Neuronal stem cell (in vitro differentiated cells): ENCODE measurements around the gene C10orf105.

Experiments used
- DNase-seq: peaks from one replicate; pipeline ENCODE4 v3.0.0-alpha.2; 2013; ENCODE audit warnings: low spot score
- H2AFZ ChIP-seq: one replicate; pipeline ENCODE4 v1.6.1; 2013; ENCODE audit warnings: mild to moderate bottlenecking, low read length, inconsistent platforms
- H2AK5ac ChIP-seq: 2 replicates; pipeline ENCODE4 v1.6.1; 2013; ENCODE audit warnings: low read depth, mild to moderate bottlenecking, inconsistent platforms, low read length, moderate library complexity, mixed read lengths
- H2BK120ac ChIP-seq: 2 replicates; pipeline ENCODE4 v1.6.1; 2013; ENCODE audit warnings: low read depth, mild to moderate bottlenecking, inconsistent platforms, low read length, moderate library complexity, mixed read lengths
- H2BK12ac ChIP-seq: one replicate; pipeline ENCODE4 v1.6.1; 2013; ENCODE audit warnings: low read length, inconsistent platforms
- H2BK15ac ChIP-seq: 2 replicates; pipeline ENCODE4 v1.6.1; 2013; ENCODE audit warnings: mild to moderate bottlenecking, low read length, inconsistent platforms, mixed read lengths
- H2BK5ac ChIP-seq: one replicate; pipeline ENCODE4 v1.6.1; 2013; ENCODE audit warnings: inconsistent platforms, mild to moderate bottlenecking, low read length, moderate library complexity
- H3K14ac ChIP-seq: one replicate; pipeline ENCODE4 v1.6.1; 2013; ENCODE audit warnings: low read length, inconsistent platforms
- H3K18ac ChIP-seq: 2 replicates; pipeline ENCODE4 v1.6.1; 2013; ENCODE audit warnings: low read length, inconsistent platforms
- H3K23ac ChIP-seq: 2 replicates; pipeline ENCODE4 v1.6.1; 2013; ENCODE audit warnings: low read depth, mild to moderate bottlenecking, mixed read lengths, low read length, inconsistent platforms; ENCODE audit not compliant: poor library complexity
- H3K27ac ChIP-seq: replicated peaks from 3 replicates; pipeline ENCODE4 v1.5.1; 2013; ENCODE audit warnings: low read length, inconsistent platforms
- H3K27me3 ChIP-seq, 3 experiments: 2 replicates each; pipeline ENCODE4 v1.6.1; 2013; ENCODE audit warnings: low read length in 3 of 3, mild to moderate bottlenecking in 2 of 3, inconsistent platforms in 1 of 3, low read depth in 1 of 3, mixed read lengths in 1 of 3, moderate library complexity in 1 of 3; ENCODE audit not compliant: control insufficient read depth in 3 of 3, insufficient read depth in 3 of 3
- H3K36me3 ChIP-seq, 2 donors: replicated peaks in 1 of 2; 2 replicates each; pipeline ENCODE4 v1.6.1; 2013; ENCODE audit warnings: low read length in 2 of 2; ENCODE audit not compliant: control insufficient read depth in 2 of 2, insufficient read depth in 2 of 2
- H3K4ac ChIP-seq: 2 replicates; pipeline ENCODE4 v1.6.1; 2013; ENCODE audit warnings: inconsistent platforms, mild to moderate bottlenecking, low read length, moderate library complexity
- H3K4me1 ChIP-seq, 2 donors: 1 replicate in 1 of 2; 2 replicates in 1 of 2; pipeline ENCODE4 v1.6.1; 2013; ENCODE audit warnings: low read length in 2 of 2, low read depth in 1 of 2; ENCODE audit not compliant: control insufficient read depth in 2 of 2, insufficient read depth in 1 of 2
- H3K4me2 ChIP-seq: one replicate; pipeline ENCODE4 v1.6.1; 2013; ENCODE audit warnings: mild to moderate bottlenecking, low read length, inconsistent platforms; ENCODE audit not compliant: insufficient read depth, poor library complexity, severe bottlenecking
- H3K4me3 ChIP-seq, 2 donors: 2 replicates each; pipeline ENCODE4 v1.5.1; 2013; ENCODE audit warnings: low read length in 2 of 2, mild to moderate bottlenecking in 2 of 2, inconsistent platforms in 1 of 2, moderate library complexity in 1 of 2
- H3K79me1 ChIP-seq: one replicate; pipeline ENCODE4 v1.6.1; 2013; ENCODE audit warnings: low read depth, mild to moderate bottlenecking, inconsistent platforms, low read length, moderate library complexity
- H3K9ac ChIP-seq: one replicate; pipeline ENCODE4 v1.6.1; 2013; ENCODE audit warnings: mild to moderate bottlenecking, low read depth, low read length, inconsistent platforms; ENCODE audit not compliant: poor library complexity
- H3K9me3 ChIP-seq, 2 donors: replicated peaks in 1 of 2; 2 replicates each; pipeline versions ENCODE3 to v1.6.1; 2013; ENCODE audit warnings: low read length in 2 of 2, mild to moderate bottlenecking in 2 of 2, inconsistent platforms in 1 of 2, low read depth in 1 of 2, mixed read lengths in 1 of 2, moderate library complexity in 1 of 2; ENCODE audit not compliant: control insufficient read depth in 2 of 2, insufficient read depth in 1 of 2
- H4K8ac ChIP-seq: one replicate; pipeline ENCODE4 v1.6.1; 2013; ENCODE audit warnings: low read depth, mild to moderate bottlenecking, inconsistent platforms, low read length, moderate library complexity
- H4K91ac ChIP-seq: one replicate; pipeline ENCODE4 v1.6.1; 2013; ENCODE audit warnings: low read length, low read depth, mild to moderate bottlenecking, inconsistent platforms; ENCODE audit not compliant: poor library complexity
- WGBS, 2 donors: extraction: QIAGEN DNeasy Blood & Tissue Kit; methylation state at CpG; one replicate each; pipeline ENCODE4 v1.1.7; 2013; ENCODE audit warnings: missing lambda C conversion rate in 2 of 2, mixed read lengths in 1 of 2; ENCODE audit not compliant: insufficient read length in 2 of 2, insufficient replicate concordance in 1 of 2; ENCODE audit errors: extremely low coverage in 2 of 2; 5-methylcytosine and 5-hydroxymethylcytosine counted together

Gene C10orf105

DNA sequence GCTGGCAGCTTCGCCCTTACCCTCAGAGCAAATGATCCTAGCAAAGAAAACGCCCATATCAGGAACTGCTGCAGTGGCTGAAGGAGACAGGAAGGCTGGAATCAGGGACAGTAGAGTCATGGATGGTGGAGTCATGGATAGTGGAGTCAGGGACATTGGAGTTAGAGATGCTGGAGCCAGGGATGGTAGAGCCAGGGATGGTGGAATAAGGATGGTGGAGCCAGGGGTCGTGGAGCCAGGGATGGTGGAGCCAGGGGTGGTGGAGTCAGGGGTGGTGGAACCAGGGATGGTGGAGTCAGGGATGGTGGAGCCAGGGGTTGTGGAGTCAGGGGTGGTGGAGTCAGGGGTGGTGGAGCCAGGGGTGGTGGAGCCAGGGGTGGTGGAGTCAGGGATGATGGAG lies 31.3 kb downstream of the C10orf105 start:
- H3K9me3 ChIP-seq: no peaks in the 10 kb centered on the region
- no peak overlapping the region for H2BK12ac ChIP-seq
- H3K9ac ChIP-seq: no peak overlapping the region
- H3K18ac ChIP-seq: no peak overlapping the region
- no peaks in the 10 kb centered on the region for H3K79me1 ChIP-seq
- H3K4me3 ChIP-seq: no peak overlapping the region
- no peak overlapping the region for H2BK15ac ChIP-seq
- no peaks in the 10 kb centered on the region for H3K27me3 ChIP-seq
- no peak overlapping the region for H4K91ac ChIP-seq
- H3K27ac ChIP-seq: no peak overlapping the region
- H3K36me3 ChIP-seq: no peaks in the 10 kb centered on the region
- H3K4me1 ChIP-seq: peaks cover 0 to 13% of the 10 kb centered on the region in 2 donors
- H3K23ac ChIP-seq: no peak overlapping the region
- H2BK5ac ChIP-seq: no peak overlapping the region
- H3K14ac ChIP-seq: no peak overlapping the region
- H3K4ac ChIP-seq: no peak overlapping the region
- H4K8ac ChIP-seq: no peak overlapping the region
- no peak overlapping the region for H2AFZ ChIP-seq
- H2BK120ac ChIP-seq: no peak overlapping the region
- H3K4me2 ChIP-seq: no peak overlapping the region
- H2AK5ac ChIP-seq: no peak overlapping the region
- no peak for DNase-seq
- no CpG with 5 or more reads among the region's 3 CpGs for WGBS, 2 donors

GRCh38 chr10:71687480-71687879 lies 32.1 kb downstream of the C10orf105 start:
- Histone ChIP-seq H2AK5ac (peak overlapping the region; percentile 92), H3K4me1 (peaks cover 0 to 13% of the 10 kb centered on the region in 2 donors), H3K9ac (no peak overlapping the region), H4K8ac (no peak overlapping the region), H3K23ac (peak overlapping the region; percentile 8), H2BK120ac (peak overlapping the region; percentile 5), H3K4ac (no peak overlapping the region), H3K4me2 (no peak overlapping the region), H4K91ac (no peak overlapping the region), H2BK5ac (peak overlapping the region; percentile 42), H3K36me3 (no peaks in the 10 kb centered on the region), H2BK15ac (peak overlapping the region; percentile 81), H2AFZ (no peak overlapping the region), H3K18ac (peak overlapping the region; percentile 76), H3K27me3 (no peaks in the 10 kb centered on the region), H3K4me3 (no peak overlapping the region), H2BK12ac (no peak overlapping the region), H3K9me3 (no peaks in the 10 kb centered on the region), H3K14ac (no peak overlapping the region), H3K79me1 (no peaks in the 10 kb centered on the region), H3K27ac (no peak overlapping the region)
- no peak for DNase-seq
- WGBS, 2 donors: no CpG with 5 or more reads among the region's 9 CpGs

- no peak overlapping the region for H3K4me2 ChIP-seq
- no peak overlapping the region for H2AFZ ChIP-seq
- peak overlapping the region; percentile 43 for H2BK12ac ChIP-seq
- peaks cover 0 to 13% of the 10 kb centered on the region in 2 donors for H3K4me1 ChIP-seq
- peak overlapping the region; percentile 16 for H4K91ac ChIP-seq
- no peaks in the 10 kb centered on the region for H3K9me3 ChIP-seq
- H2BK120ac ChIP-seq: peak overlapping the region; percentile 5
- peak overlapping the region; percentile 81 for H2BK15ac ChIP-seq
- H2BK5ac ChIP-seq: peak overlapping the region; percentile 42
- H3K4me3 ChIP-seq: no peak overlapping the region
- no CpG with 5 or more reads among the region's 5 CpGs for WGBS, 2 donors
- H3K9ac ChIP-seq: no peak overlapping the region
- H3K14ac ChIP-seq: no peak overlapping the region
- H2AK5ac ChIP-seq: peak overlapping the region; percentile 92
- H3K23ac ChIP-seq: peak overlapping the region; percentile 8
- no peaks in the 10 kb centered on the region for H3K27me3 ChIP-seq
- no peak overlapping the region for H3K4ac ChIP-seq
- no peaks in the 10 kb centered on the region for H3K79me1 ChIP-seq
- no peak for DNase-seq
- no peak overlapping the region for H3K27ac ChIP-seq
- no peak overlapping the region for H4K8ac ChIP-seq
- H3K18ac ChIP-seq: peak overlapping the region; percentile 76
- no peaks in the 10 kb centered on the region for H3K36me3 ChIP-seq
These were observed 32.5 kb downstream of the C10orf105 start for GRCh38 chr10:71687077-71687476.

DNA sequence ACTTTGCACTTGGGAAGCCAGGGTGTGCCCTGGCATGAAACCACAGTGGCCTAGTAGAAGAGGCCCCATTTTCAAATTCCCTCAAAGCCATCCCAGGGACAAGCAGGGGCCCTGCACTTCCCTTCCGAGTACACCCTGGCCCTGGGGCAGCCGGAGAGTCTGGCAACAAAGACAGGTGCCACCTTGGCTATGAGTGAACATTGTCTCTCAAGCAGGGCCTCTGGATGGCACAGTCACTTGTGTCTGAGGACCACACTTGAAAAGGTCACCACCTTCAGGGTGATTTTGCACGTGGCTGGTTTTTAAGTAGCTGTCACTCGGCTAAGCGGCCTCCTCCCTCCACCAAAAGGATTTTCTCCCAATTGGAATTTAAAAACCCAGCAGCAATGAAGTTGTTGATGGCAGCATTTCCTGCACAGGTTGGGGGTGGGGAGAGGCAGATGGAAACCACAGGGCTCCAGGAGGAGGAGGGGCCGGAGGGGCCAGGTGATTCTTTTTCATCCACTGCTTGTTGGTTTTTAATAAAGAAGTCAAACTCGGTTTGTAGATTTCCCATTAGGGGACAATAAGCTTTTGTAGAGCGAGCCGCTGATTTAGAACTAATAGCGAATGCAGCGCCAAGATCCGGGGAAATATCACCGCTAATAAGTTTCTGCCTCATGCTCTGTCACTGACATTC lies 33.9 kb downstream of the C10orf105 start:
- H3K14ac ChIP-seq: peak overlapping the region; percentile 39
- no peak overlapping the region for H4K8ac ChIP-seq
- peak overlapping the region; percentile 23 for H2AK5ac ChIP-seq
- no peak overlapping the region for H3K9ac ChIP-seq
- peak overlapping the region; percentile 9 for H2BK15ac ChIP-seq
- no peak overlapping the region for H3K4me2 ChIP-seq
- H3K4ac ChIP-seq: no peak overlapping the region
- H3K27me3 ChIP-seq: no peaks in the 10 kb centered on the region
- H2BK12ac ChIP-seq: no peak overlapping the region
- no peak overlapping the region for H3K27ac ChIP-seq
- H3K18ac ChIP-seq: peak overlapping the region; percentile 81
- H3K4me3 ChIP-seq: no peak overlapping the region
- no peaks in the 10 kb centered on the region for H3K79me1 ChIP-seq
- no peak overlapping the region for H4K91ac ChIP-seq
- peak overlapping the region; percentile 20 for H2BK5ac ChIP-seq
- no peak overlapping the region for H3K23ac ChIP-seq
- DNase-seq: no peak
- no peak overlapping the region for H2AFZ ChIP-seq
- H3K4me1 ChIP-seq: peaks cover 0 to 13% of the 10 kb centered on the region in 2 donors
- no peaks in the 10 kb centered on the region for H3K9me3 ChIP-seq
- H2BK120ac ChIP-seq: no peak overlapping the region
- no peaks in the 10 kb centered on the region for H3K36me3 ChIP-seq
- no CpG with 5 or more reads among the region's 13 CpGs for WGBS, 2 donors
